CD4-positive, alpha-beta T cell (primary cell): Measurements from ENCODE around the gene SNAP47. TPM values are rescaled to one million over a fixed set of nuclear protein-coding genes. Genes with fewer than 3 reads are reported as not detected.
A peak's percentile ranks its signal among the peaks of the same experiment; 100 is the strongest.

Experiments
- ATAC-seq: fragments of 200-7000 bp; cut with Tn5 transposase; one replicate; pipeline ENCODE4 v1.10.0; 2022; ENCODE audit warnings: mild to moderate bottlenecking; ENCODE audit not compliant: poor library complexity
- CTCF ChIA-PET: fragments of 350-600 bp; sonication (Branson Sonifier 250); formaldehyde crosslinking; loops from one replicate; lab custom pipeline; 2021; ENCODE audit warnings: antibody characterized with exemption, inconsistent platforms; lab: Charles Lee
- POLR2A ChIA-PET: fragments of 350-600 bp; sonication (Branson Sonifier 250); formaldehyde crosslinking; loops from one replicate; lab custom pipeline; 2021; ENCODE audit warnings: antibody characterized with exemption, inconsistent platforms; lab: Charles Lee
- DNase-seq, 14 experiments: peaks; one replicate each; pipeline ENCODE4 v3.0.0-alpha.2; 2013 to 2020; ENCODE audit warnings: mixed read lengths in 2 of 14
- H3K27ac ChIP-seq, 2 donors: one replicate each; pipeline versions ENCODE4 v1.5.1 to v1.7.0; 2013; ENCODE audit warnings: low read length in 2 of 2, low read depth in 1 of 2, mild to moderate bottlenecking in 1 of 2
- H3K27me3 ChIP-seq, 2 experiments: 1 replicate in 1 of 2; 2 replicates in 1 of 2; pipeline versions ENCODE4 v1.6.1 to v1.7.0; 2013; ENCODE audit warnings: low read length in 2 of 2, control low read depth in 1 of 2, mild to moderate bottlenecking in 1 of 2, moderate library complexity in 1 of 2; ENCODE audit not compliant: insufficient read depth in 2 of 2, control insufficient read depth in 1 of 2
- H3K36me3 ChIP-seq: one replicate; pipeline ENCODE4 v1.6.1; 2013; ENCODE audit warnings: low read length, control low read depth; ENCODE audit not compliant: insufficient read depth
- H3K4me1 ChIP-seq: one replicate; pipeline ENCODE4 v1.6.1; 2013; ENCODE audit warnings: low read length, control low read depth; ENCODE audit not compliant: insufficient read depth
- H3K4me3 ChIP-seq: one replicate; pipeline ENCODE4 v1.5.1; 2013; ENCODE audit warnings: mild to moderate bottlenecking, low read length, moderate library complexity
- H3K9me3 ChIP-seq, 2 experiments: 1 replicate in 1 of 2; 2 replicates in 1 of 2; pipeline versions ENCODE4 v1.6.1 to v1.7.0; 2013; ENCODE audit warnings: low read length in 2 of 2, mild to moderate bottlenecking in 2 of 2, control low read depth in 1 of 2, moderate library complexity in 1 of 2; ENCODE audit not compliant: control insufficient read depth in 1 of 2, insufficient read depth in 1 of 2
- H3K27ac Mint-ChIP-seq: one replicate; pipeline ENCODE4 v1.8.0; 2020; ENCODE audit warnings: mixed read lengths
- H3K27me3 Mint-ChIP-seq: one replicate; pipeline ENCODE4 v1.8.0; 2021; ENCODE audit warnings: mixed read lengths
- H3K36me3 Mint-ChIP-seq: one replicate; pipeline ENCODE4 v1.8.0; 2021; ENCODE audit warnings: low read depth, mixed read lengths
- H3K4me1 Mint-ChIP-seq: one replicate; pipeline ENCODE4 v1.8.0; 2021; ENCODE audit warnings: low read depth, mixed read lengths
- H3K4me3 Mint-ChIP-seq: one replicate; pipeline ENCODE4 v1.8.0; 2020; ENCODE audit warnings: mild to moderate bottlenecking, mixed read lengths
- H3K9me3 Mint-ChIP-seq: one replicate; pipeline ENCODE4 v1.8.0; 2020; ENCODE audit warnings: mixed read lengths
- intact Hi-C, 2 experiments: fragments of 100-400 bp; cut with DNase I in 1 of 2; cut with micrococcal nuclease in 1 of 2; formaldehyde crosslinking; loops; one replicate each; pipeline versions ENCODE4 v1.15.1 to v1.9.0; 2023 to 2025; cut with DNase I, micrococcal nuclease
- total RNA-seq, 174 experiments: library from RNA in 2 of 174; stranded (reverse) in 2 of 174; gene quantifications; one replicate each; pipeline ENCODE4 v1.2.3 and lab custom pipeline; 2021 to 2026
- TF ChIP-seq, protein P1 (sequence below): fragments of 200-600 bp; IDR thresholded peaks from one replicate; pipeline ENCODE4 v1.8.0; 2022; ENCODE audit warnings: antibody characterized with exemption, mild to moderate bottlenecking

Gene SNAP47
- total RNA-seq, 2 experiments from 2014 or later = 12.8 to 14.0 TPM

GRCh38 chr1:227778401-227778947 is 43.2 kb downstream of the SNAP47 start:
- no peak overlapping the region for H3K4me3 Mint-ChIP-seq
- peaks cover 20% of the 10 kb centered on the region for H3K36me3 ChIP-seq
- DNase-seq = peak in 1 of 14 experiments; percentile 17
- ChIA-PET CTCF (interaction anchor here (1.2 kb wide), 1 partner anchor 16 kb away, joined by 3 read pairs; no protein-coding TSS in a partner anchor), POLR2A (interaction anchor here (0.9 kb wide), 1 partner anchor 10 kb away, joined by 3 read pairs; no protein-coding TSS in a partner anchor)
- intact Hi-C loops = no loop called here
- no peaks in the 10 kb centered on the region for H3K27me3 Mint-ChIP-seq
- no peak overlapping the region for H3K27ac Mint-ChIP-seq
- H3K9me3 Mint-ChIP-seq = no peaks in the 10 kb centered on the region
- peaks cover 14% of the 10 kb centered on the region for H3K4me1 ChIP-seq
- no peak overlapping the region for H3K4me3 ChIP-seq
- peaks cover 18% of the 10 kb centered on the region for H3K36me3 Mint-ChIP-seq
- no peak for ATAC-seq
- H3K9me3 ChIP-seq = no peaks in the 10 kb centered on the region
- TF ChIP-seq, protein P1, sequence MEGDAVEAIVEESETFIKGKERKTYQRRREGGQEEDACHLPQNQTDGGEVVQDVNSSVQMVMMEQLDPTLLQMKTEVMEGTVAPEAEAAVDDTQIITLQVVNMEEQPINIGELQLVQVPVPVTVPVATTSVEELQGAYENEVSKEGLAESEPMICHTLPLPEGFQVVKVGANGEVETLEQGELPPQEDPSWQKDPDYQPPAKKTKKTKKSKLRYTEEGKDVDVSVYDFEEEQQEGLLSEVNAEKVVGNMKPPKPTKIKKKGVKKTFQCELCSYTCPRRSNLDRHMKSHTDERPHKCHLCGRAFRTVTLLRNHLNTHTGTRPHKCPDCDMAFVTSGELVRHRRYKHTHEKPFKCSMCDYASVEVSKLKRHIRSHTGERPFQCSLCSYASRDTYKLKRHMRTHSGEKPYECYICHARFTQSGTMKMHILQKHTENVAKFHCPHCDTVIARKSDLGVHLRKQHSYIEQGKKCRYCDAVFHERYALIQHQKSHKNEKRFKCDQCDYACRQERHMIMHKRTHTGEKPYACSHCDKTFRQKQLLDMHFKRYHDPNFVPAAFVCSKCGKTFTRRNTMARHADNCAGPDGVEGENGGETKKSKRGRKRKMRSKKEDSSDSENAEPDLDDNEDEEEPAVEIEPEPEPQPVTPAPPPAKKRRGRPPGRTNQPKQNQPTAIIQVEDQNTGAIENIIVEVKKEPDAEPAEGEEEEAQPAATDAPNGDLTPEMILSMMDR = no peak
- H3K27me3 ChIP-seq = no peaks in the 10 kb centered on the region
- H3K4me1 Mint-ChIP-seq = peaks cover 13% of the 10 kb centered on the region
- no peak overlapping the region for H3K27ac ChIP-seq

DNA sequence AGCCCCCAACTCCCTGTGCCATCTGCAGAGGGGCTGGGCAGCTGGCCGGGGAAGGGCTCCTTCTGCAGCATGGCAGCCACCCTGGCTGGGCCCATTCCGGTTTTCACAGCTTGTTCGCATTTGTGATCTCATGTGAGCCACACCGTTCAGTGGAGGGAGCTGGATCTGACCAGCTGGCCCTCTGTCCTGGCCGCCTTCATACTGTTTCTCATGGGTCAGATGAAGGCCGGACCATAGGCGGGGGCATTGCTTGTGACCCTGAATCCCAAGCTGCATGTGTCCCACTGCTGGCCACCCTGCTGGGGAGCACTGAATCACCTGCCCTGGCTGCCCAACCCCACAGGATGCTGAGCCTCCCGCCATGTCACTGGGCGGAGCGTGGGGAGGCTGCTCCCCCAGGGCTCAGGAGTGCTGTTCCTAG is 43.8 kb downstream of the SNAP47 start:
- H3K27me3 ChIP-seq = no peaks in the 10 kb centered on the region
- H3K27ac ChIP-seq = no peak overlapping the region
- H3K27ac Mint-ChIP-seq = no peak overlapping the region
- no peaks in the 10 kb centered on the region for H3K9me3 Mint-ChIP-seq
- intact Hi-C loops = no loop called here
- H3K27me3 Mint-ChIP-seq = no peaks in the 10 kb centered on the region
- peak in 1 of 14 experiments; percentile 23 for DNase-seq
- no peak overlapping the region for H3K4me3 Mint-ChIP-seq
- peaks cover 7% of the 10 kb centered on the region for H3K4me1 Mint-ChIP-seq
- ChIA-PET POLR2A (interaction anchor here (0.9 kb wide), 1 partner anchor 11 kb away, joined by 3 read pairs; no protein-coding TSS in a partner anchor), CTCF (no interaction called here)
- H3K4me1 ChIP-seq = peaks cover 9% of the 10 kb centered on the region
- TF ChIP-seq, protein P1 = no peak
- H3K9me3 ChIP-seq = no peaks in the 10 kb centered on the region
- ATAC-seq = no peak
- no peak overlapping the region for H3K4me3 ChIP-seq
- H3K36me3 ChIP-seq = peaks cover 20% of the 10 kb centered on the region
- peaks cover 15% of the 10 kb centered on the region for H3K36me3 Mint-ChIP-seq

- TF ChIP-seq, protein P1 = no peak
- Histone ChIP-seq H3K9me3 (no peaks in the 10 kb centered on the region), H3K4me3 (no peak overlapping the region), H3K27ac (no peak overlapping the region), H3K27me3 (no peaks in the 10 kb centered on the region), H3K36me3 (peaks cover 20% of the 10 kb centered on the region), H3K4me1 (peaks cover 2% of the 10 kb centered on the region)
- H3K4me3 Mint-ChIP-seq = no peak overlapping the region
- CTCF ChIA-PET = no interaction called here
- peak in 1 of 14 experiments; percentile 11 for DNase-seq
- no peak overlapping the region for H3K27ac Mint-ChIP-seq
- H3K27me3 Mint-ChIP-seq = no peaks in the 10 kb centered on the region
- ATAC-seq = no peak
- H3K4me1 Mint-ChIP-seq = peaks cover under 1% of the 10 kb centered on the region
- peaks cover 9% of the 10 kb centered on the region for H3K36me3 Mint-ChIP-seq
- intact Hi-C loops = loop anchor here in 1 of 2 experiments (10.0 kb wide), 1 partner anchor 495 kb away; no protein-coding TSS in a partner anchor
- H3K9me3 Mint-ChIP-seq = no peaks in the 10 kb centered on the region
- POLR2A ChIA-PET = no interaction called here
These were observed 44.5 kb downstream of the SNAP47 start for GRCh38 chr1:227779685-227780084.
